ENCODE measurements around the gene PDZRN3.

PDZRN3 gene

GRCh38 chr3:73552700-73553099 lies 72.0 kb downstream of the PDZRN3 start:
- DNase-seq, result no peak

GRCh38 chr3:73550032-73550431 lies 74.7 kb downstream of the PDZRN3 start:
- DNase-seq, result no peak

- no peak for DNase-seq
These were observed 75.6 kb downstream of the PDZRN3 start for GRCh38 chr3:73549051-73549600.

GRCh38 chr3:73548436-73548835 lies 76.3 kb downstream of the PDZRN3 start:
- no peak for DNase-seq

- no peak for DNase-seq
These were observed 77.1 kb downstream of the PDZRN3 start for GRCh38 chr3:73547427-73548248.

- no peak for DNase-seq
These were observed 77.8 kb downstream of the PDZRN3 start for GRCh38 chr3:73546961-73547360.

GRCh38 chr3:73543412-73543811 lies 81.3 kb downstream of the PDZRN3 start:
- DNase-seq, result no peak

GRCh38 chr3:73542136-73542535 lies 82.6 kb downstream of the PDZRN3 start:
- no peak for DNase-seq

- no peak for DNase-seq
These were observed 83.6 kb downstream of the PDZRN3 start for GRCh38 chr3:73540969-73541740.

- no peak for DNase-seq
These were observed 86.3 kb downstream of the PDZRN3 start for GRCh38 chr3:73538486-73538885.

GRCh38 chr3:73536952-73537351 lies 87.8 kb downstream of the PDZRN3 start:
- no peak for DNase-seq

- no peak for DNase-seq
These were observed 88.3 kb downstream of the PDZRN3 start for GRCh38 chr3:73536336-73536895.

GRCh38 chr3:73535931-73536330 lies 88.8 kb downstream of the PDZRN3 start:
- no peak for DNase-seq

- DNase-seq, result no peak
These were observed 89.6 kb downstream of the PDZRN3 start for GRCh38 chr3:73535137-73535536.

GRCh38 chr3:73530022-73530396 lies 94.7 kb downstream of the PDZRN3 start:
- DNase-seq, result no peak

- DNase-seq, result no peak
These were observed 95.3 kb downstream of the PDZRN3 start for GRCh38 chr3:73529308-73530021.

GRCh38 chr3:73525591-73525990 lies 99.2 kb downstream of the PDZRN3 start:
- DNase-seq, result no peak

GRCh38 chr3:73523661-73524060 lies 101.1 kb downstream of the PDZRN3 start:
- no peak for DNase-seq

GRCh38 chr3:73521734-73522336 lies 102.9 kb downstream of the PDZRN3 start:
- DNase-seq, result no peak

GRCh38 chr3:73520931-73521461 lies 103.7 kb downstream of the PDZRN3 start:
- no peak for DNase-seq

GRCh38 chr3:73516631-73517030 lies 108.1 kb downstream of the PDZRN3 start:
- no peak for DNase-seq

GRCh38 chr3:73513260-73513659 lies 111.5 kb downstream of the PDZRN3 start:
- DNase-seq, result no peak
